Measurements from ENCODE around the gene ARMH4.

- TF ChIP-seq, protein P1, sequence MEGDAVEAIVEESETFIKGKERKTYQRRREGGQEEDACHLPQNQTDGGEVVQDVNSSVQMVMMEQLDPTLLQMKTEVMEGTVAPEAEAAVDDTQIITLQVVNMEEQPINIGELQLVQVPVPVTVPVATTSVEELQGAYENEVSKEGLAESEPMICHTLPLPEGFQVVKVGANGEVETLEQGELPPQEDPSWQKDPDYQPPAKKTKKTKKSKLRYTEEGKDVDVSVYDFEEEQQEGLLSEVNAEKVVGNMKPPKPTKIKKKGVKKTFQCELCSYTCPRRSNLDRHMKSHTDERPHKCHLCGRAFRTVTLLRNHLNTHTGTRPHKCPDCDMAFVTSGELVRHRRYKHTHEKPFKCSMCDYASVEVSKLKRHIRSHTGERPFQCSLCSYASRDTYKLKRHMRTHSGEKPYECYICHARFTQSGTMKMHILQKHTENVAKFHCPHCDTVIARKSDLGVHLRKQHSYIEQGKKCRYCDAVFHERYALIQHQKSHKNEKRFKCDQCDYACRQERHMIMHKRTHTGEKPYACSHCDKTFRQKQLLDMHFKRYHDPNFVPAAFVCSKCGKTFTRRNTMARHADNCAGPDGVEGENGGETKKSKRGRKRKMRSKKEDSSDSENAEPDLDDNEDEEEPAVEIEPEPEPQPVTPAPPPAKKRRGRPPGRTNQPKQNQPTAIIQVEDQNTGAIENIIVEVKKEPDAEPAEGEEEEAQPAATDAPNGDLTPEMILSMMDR (IDR thresholded peaks at IDR 0.05; ENCODE audit: low read length), result no peak
- TF ChIP-seq EZH2phosphoT487 (IDR thresholded peaks at IDR 0.05; ENCODE audit: low read length), result no peak
These were observed 188.9 kb downstream of the ARMH4 start for GRCh38 chr14:57963071-57963470.

All from MM.1S (cell line).